Endometrium (tissue), 2 donors: ENCODE measurements around the gene STK38L.
A peak's percentile ranks its signal among the peaks of the same experiment; 100 is the strongest.

Experiments used
- FAIRE-seq: peaks from 2 replicates; lab custom pipeline; 2012; peaks lifted over from hg19 to GRCh38; lab: Jason Lieb, UNC
- donor health status: control.
- donor health status: control.

Gene STK38L

GRCh38 chr12:27319409-27319808, 75.3 kb downstream of the STK38L start:
- peak; percentile 15 for FAIRE-seq

- no peak for FAIRE-seq
Measured at GRCh38 chr12:27319848-27320247, 75.8 kb downstream of the STK38L start.

GRCh38 chr12:27324530-27324929, 80.4 kb downstream of the STK38L start:
- no peak for FAIRE-seq

GRCh38 chr12:27330846-27331245, 86.8 kb downstream of the STK38L start:
- no peak for FAIRE-seq

GRCh38 chr12:27331291-27331926, 87.3 kb downstream of the STK38L start:
- FAIRE-seq, result no peak

- FAIRE-seq, result no peak
Measured at GRCh38 chr12:27331927-27332324, 87.8 kb downstream of the STK38L start.

- no peak for FAIRE-seq
Measured at GRCh38 chr12:27332407-27332713, 88.3 kb downstream of the STK38L start.

GRCh38 chr12:27332714-27333402, 88.8 kb downstream of the STK38L start, which contains the start of gene BMAL2:
BMAL2 (plus strand) TSS chr12:27332836; CDS start chr12:27333073, 237 bp downstream.
- no peak for FAIRE-seq

GRCh38 chr12:27333403-27334009, 89.4 kb downstream of the STK38L start:
- FAIRE-seq, result no peak

- no peak for FAIRE-seq
Measured at GRCh38 chr12:27334042-27334720, 90.1 kb downstream of the STK38L start.

GRCh38 chr12:27334721-27335082, 90.6 kb downstream of the STK38L start:
- no peak for FAIRE-seq

- FAIRE-seq, result no peak
Measured at GRCh38 chr12:27335364-27336281, 91.5 kb downstream of the STK38L start.

GRCh38 chr12:27336282-27336653, 92.2 kb downstream of the STK38L start:
- FAIRE-seq, result no peak

- no peak for FAIRE-seq
Measured at GRCh38 chr12:27337376-27337775, 93.3 kb downstream of the STK38L start.

GRCh38 chr12:27338473-27338872, 94.4 kb downstream of the STK38L start:
- no peak for FAIRE-seq

- no peak for FAIRE-seq
Measured at GRCh38 chr12:27340971-27341370, 96.9 kb downstream of the STK38L start.

- no peak for FAIRE-seq
Measured at GRCh38 chr12:27342536-27342935, 98.5 kb downstream of the STK38L start.

- FAIRE-seq, result no peak
Measured at GRCh38 chr12:27343255-27344000, 99.3 kb downstream of the STK38L start.

- no peak for FAIRE-seq
Measured at GRCh38 chr12:27344246-27344645, 100.2 kb downstream of the STK38L start.

GRCh38 chr12:27344760-27345159, 100.7 kb downstream of the STK38L start:
- no peak for FAIRE-seq

- FAIRE-seq, result no peak
Measured at GRCh38 chr12:27345376-27345775, 101.3 kb downstream of the STK38L start.
